NCI-H345 (cell line): ENCODE results near the gene KRTAP5-5.
"Not testable (repeated sequence)": the region's sequence is repeated elsewhere in the genome, so short reads cannot be mapped to it uniquely, and the experiment has no call there.

Experiments used
- DNase-seq: peaks from one replicate; lab custom pipeline; 2025; lab: John Stamatoyannopoulos, UW

The KRTAP5-5 gene

DNA sequence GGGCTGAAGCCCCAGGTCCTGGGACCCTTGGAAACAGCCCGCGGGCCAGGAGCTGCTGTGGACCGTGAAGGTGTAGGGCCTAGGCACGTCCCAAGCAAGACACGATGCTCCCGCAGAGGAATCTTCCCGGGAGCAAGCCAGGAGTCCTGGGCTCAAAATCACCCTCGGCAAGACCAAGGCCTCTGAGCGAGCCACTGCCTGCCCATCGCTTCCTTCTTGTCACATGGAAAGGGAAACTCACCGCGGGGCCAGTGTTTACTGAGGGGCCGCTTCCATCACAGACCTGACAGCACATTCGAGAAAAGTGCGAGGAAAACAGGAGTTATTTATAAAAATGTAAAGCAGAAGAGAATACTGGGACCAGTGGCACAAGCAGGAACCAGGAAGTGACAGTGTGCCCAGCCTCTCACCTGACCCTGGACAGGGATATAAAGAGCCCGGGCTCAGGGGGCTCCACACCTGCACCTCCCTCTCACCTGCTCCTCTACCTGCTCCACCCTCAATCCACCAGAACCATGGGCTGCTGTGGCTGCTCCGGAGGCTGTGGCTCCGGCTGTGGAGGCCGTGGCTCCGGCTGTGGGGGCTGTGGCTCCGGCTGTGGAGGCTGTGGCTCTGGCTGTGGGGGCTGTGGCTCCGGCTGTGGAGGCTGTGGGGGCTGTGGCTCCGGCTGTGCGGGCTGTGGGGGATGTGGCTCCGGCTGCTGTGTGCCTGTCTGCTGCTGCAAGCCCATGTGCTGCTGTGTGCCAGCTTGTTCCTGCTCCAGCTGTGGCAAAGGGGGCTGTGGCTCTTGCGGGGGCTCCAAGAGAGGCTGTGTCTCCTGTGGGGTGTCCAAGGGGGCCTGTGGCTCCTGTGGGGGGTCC is at the start of gene KRTAP5-5:
KRTAP5-5 (plus strand) TSS at position 450 of the 860 bp plus-strand sequence; CDS start at position 516, 66 bp downstream.
- DNase-seq: no peak

DNA sequence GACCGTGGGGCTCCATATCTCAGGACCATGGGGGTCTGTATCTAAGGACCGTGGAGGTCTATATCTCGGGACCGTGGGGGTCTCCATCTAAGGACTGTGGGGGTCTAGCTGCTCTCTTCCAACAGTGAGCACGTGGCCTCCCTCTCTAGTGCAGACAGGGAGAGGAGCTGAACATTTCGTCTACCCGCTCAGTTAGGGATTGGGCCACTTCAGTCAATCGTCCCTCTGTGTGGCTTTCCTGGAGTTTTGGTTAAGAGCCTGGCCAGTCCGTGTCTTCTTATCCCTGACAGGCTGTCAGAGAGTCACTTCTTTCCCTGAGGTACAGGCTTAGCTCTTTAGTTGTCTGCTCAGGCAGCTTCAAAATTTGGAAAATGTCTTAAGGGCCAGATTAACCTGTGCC is 47.6 kb upstream of the KRTAP5-5 start:
- DNase-seq: no peak

DNA sequence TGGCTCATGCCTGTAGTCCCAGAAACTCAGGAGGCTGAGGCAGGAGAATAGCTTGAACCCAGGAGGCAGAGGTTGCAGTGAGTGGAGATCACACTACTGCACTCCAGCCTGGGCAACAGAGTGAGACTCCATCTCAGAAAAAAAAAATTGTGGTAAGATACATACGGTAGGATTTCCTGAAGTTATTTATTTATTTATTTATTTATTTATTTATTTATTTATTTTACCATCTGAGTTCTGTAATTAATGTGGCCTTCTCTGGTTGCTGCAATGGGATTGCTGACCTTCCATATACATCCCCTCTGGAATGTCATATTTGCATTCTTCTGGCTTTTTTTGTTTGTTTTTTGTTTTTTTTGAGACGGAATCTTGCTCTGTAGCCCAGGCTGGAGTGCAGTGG is 46.7 kb upstream of the KRTAP5-5 start:
- DNase-seq: not testable (repeated sequence)

DNA sequence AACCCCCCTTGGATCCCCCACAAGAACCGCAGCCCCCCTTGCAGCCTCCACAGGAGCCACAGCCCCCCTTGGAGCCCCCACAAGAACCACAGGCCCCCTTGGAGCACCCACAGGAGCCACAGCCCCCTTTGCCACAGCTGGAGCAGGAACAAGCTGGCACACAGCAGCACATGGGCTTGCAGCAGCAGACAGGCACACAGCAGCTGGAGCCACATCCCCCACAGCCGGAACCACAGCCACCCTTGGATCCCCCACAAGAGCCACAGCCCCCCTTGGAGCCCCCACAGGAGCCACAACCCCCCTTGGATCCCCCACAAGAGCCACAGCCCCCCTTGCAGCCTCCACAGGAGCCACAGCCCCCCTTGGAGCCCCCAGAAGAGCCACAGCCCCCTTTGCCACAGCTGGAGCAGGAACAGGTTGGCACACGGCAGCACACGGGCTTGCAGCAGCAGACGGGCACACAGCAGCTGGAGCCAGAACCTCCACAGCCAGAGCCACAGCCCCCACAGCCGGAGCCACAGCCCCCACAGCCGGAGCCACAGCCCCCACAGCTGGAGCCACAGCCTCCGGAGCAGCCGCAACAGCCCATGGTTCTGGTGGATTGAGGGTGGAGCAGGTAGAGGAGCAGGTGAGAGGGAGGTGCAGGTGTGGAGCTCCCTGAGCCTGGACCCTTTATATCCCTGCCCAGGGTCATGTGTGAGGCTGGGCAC is 44.8 kb upstream of the KRTAP5-5 start, which contains the start of gene KRTAP5-1:
KRTAP5-1 (minus strand) TSS at position 623 of the 710 bp plus-strand sequence; CDS start at position 589, 34 bp downstream.
- not testable (repeated sequence) for DNase-seq

GRCh38 chr11:1586699-1587098 is 42.9 kb upstream of the KRTAP5-5 start:
- no peak for DNase-seq

DNA sequence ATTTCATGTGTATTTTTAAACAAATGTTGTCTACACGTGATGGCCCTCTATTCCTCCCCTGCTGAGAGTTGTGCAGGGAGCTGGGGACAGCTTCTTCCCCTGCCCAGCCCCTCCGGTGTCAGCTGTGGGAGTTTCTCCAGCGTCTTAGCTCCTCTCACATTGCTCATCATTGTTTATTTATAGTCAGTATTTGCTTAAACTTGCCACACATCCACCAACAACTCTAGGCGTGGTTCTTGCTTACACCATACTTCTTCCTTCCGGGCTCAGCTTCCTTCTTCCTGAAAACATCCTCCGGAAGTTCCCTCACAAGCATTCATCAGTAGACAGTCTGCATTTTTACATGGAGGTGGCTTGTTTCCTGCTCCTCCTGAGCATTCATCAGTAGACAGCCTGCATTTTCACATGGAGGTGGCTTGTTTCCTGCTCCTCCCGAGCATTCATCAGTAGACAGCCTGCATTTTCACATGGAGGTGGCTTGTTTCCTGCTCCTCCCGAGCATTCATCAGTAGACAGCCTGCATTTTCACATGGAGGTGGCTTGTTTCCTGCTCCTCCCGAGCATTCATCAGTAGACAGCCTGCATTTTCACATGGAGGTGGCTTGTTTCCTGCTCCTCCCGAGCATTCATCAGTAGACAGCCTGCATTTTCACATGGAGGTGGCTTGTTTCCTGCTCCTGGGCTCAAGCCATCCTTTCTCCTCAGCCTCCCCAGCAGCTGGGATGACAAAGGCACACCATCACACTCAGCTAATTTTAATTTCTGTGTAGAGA is 40.2 kb upstream of the KRTAP5-5 start:
- DNase-seq: not testable (repeated sequence)

DNA sequence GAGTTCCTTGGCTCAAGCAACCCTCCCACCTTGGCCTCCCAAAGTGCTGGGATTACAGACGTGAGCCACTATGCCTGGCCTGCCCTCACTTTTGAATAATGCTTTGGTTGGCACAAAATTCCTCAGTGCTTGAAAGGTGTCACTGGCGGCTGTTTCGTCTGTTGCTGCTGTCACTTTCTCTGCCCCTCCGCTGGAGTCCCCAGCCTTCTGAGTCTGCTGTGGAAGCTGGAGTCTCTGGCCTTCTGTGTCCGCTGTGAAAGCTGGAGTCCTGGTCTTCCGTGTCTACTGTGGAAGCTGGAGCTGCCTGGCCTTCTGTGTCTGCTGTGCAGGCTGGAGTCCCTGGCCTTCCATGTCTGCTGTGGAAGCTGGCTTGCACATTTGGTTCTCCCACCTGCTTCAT is 39.6 kb upstream of the KRTAP5-5 start:
- no peak for DNase-seq

DNA sequence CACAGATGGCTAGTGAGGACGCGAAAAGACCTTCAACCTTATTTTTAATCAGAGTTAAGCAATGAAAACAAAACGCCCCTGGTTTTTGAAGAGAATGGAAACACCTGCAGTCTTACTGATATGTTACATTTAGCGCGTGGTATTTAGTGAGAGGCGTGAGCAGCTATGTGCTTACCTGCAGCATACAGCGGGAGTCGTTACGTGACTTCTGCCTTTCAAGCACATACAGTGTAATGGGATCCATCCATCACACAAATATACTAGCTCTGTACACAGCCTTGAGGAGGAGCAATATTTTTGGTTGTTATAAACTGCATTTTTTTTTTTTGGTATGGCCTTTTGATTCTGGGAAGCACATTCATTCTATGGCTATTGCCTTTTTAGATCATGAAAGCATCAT is 36.9 kb upstream of the KRTAP5-5 start:
- no peak for DNase-seq

DNA sequence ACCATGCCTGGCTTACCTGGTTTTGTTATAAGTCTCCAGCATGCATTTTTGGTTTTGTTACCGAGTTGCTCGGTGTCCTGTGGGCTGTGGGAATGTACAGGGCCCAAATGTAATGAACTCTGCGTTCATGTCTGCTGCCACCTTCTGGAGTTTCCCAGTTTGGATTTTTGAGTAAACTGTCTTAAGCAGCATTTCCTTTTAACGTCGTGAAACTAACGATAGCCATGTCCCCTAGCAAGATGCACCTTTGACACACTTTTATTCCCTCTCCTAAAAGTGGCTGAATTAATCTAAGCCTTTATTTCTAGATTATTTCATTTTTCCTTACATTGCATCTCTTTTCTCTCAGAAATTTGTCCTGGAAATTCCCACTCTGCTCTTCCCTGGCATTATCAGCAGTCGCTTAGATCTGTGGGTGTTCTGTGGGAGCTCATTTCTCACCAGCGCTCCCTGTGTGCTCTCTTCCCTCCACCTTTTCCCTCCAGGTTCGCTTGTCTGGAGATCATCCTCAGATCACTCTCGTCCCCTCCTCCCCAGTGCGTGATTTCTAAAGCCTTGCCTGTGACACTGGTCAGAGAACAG is 33.5 kb upstream of the KRTAP5-5 start:
- DNase-seq: not testable (repeated sequence)

- DNase-seq: not testable (repeated sequence)
Measured at GRCh38 chr11:1596576-1597121, 32.9 kb upstream of the KRTAP5-5 start.

- no peak for DNase-seq
Measured at GRCh38 chr11:1597331-1597993, 32.1 kb upstream of the KRTAP5-5 start.

DNA sequence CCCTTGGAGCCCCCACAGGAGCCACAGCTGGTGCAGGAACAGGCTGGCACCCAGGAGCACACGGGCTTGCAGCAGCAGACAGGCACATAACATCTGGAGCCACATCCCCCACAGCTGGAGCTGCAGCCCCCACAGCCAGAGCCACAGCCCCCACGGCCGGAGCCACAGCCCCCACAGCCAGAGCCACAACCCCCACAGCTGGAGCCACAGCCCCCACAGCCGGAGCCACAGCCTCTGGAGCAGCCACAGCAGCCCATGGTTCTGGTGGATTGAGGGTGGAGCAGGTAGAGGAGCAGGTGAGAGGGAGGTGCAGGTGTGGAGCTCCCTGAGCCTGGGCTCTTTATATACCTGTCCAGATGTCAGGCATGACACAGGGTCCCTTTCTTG is 31.6 kb upstream of the KRTAP5-5 start, which contains the start of gene KRTAP5-2:
KRTAP5-2 (minus strand) TSS at position 301 of the 387 bp plus-strand sequence; CDS start at position 257, 44 bp downstream.
- no peak for DNase-seq

- DNase-seq: not testable (repeated sequence)
Measured at GRCh38 chr11:1598406-1598805, 31.2 kb upstream of the KRTAP5-5 start.

DNA sequence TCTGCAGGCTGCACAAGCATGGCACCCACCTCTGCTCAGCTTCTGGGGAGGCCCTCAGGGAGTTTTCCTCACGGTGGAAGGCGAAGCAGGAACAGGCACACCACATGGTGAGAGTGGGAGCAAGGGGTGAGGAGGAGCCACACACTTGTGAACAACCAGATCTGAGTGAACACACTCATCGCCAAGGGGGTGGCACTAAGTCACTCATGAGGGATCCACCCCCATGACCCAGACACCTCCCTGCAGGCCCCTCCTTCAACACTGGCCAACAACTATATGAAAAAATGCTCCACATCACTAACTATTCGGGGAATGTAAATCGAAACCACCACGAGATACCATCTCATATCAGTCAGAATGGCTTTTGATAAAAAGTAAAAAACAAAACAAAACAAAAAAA is 30.8 kb upstream of the KRTAP5-5 start:
- no peak for DNase-seq

GRCh38 chr11:1600626-1601025 is 28.9 kb upstream of the KRTAP5-5 start:
- DNase-seq: no peak

DNA sequence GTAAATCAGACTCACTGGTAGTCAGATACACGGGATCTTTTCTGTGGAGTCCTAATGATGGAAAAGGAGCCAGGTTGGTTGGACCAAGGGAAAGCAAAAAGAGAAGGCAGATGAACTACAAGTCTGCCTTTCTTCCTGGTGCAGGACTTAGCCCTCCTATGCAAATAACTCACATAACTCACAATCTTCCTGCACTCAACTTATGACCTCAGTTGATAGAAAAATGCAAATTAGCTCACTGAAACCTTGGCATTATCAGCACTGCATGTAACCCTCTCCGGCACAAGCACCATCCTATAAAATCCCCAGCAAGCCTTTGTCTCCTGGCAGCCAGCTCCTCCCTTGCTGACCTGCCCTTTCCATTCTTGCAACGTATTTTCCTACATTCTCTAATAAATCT is 27.9 kb upstream of the KRTAP5-5 start:
- DNase-seq: not testable (repeated sequence)

GRCh38 chr11:1603629-1604028 is 25.9 kb upstream of the KRTAP5-5 start:
- DNase-seq: no peak

GRCh38 chr11:1604181-1604580 is 25.4 kb upstream of the KRTAP5-5 start:
- DNase-seq: no peak

DNA sequence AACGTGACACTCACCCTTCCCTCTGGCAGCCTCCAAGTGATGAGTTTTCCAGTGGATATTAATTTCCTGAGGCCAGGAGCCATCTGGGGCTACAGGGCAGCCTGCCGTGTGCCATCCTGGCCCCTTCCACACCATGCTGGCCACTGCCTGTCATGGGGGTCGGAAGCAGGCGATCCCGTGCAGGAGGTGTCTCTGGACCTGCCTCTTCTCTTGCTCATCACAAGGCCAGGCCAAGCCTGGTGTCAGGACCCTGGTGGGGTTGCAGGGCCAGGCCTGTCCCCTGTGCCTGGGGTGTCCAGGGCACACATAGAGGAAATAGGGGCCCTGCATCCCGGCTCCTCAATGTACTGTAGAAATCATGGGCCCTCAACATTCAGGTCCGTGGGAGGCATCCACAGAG is 24.9 kb upstream of the KRTAP5-5 start:
- no peak for DNase-seq

GRCh38 chr11:1605923-1606322 is 23.7 kb upstream of the KRTAP5-5 start:
- not testable (repeated sequence) for DNase-seq
